ENCODE measurements around the gene SIM1.

DNA sequence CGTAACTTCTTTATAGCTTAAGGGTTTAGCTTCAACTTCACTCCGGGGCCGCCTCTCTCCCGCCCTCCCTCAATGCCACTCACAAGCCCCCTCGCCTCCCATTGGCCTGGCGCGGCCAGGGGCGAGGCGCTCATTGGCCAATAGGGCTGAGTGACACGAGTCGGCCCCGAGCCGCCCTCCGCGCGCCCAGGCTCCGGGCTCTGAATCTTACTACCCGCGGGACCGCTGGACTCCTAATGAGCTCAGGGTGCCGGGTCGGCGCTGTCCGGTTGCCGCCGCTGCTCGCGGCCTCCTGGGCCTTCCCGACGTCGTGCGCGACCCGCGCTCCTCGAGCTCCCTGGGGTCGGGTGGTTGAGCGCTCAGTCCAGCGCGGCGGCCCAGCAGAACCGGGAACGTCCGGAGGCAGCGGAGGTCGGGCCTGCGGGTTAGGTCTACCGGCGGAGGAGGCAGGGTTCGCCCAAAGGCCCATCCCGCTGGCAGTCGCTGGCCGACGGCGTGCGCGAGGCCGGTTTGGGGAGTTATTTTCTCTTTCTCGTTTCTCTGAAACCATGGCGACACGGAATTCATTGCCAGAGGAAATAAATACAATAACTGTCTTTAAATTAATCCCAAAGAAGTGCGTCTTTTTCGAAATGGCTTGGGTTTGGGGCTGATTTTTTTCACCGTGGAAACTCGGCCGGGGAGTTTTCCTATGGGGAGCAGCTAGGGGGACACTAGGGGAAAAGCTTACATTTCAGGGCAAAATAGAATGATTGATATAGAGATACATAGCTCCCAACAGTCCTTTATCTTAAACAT, at the start of gene SIM1:
- TF ChIP-seq CTCF (IDR thresholded peaks at IDR 0.05) (no peak), POLR2A (IDR thresholded peaks at IDR 0.05) (no peak), POLR2AphosphoS5 (IDR thresholded peaks at IDR 0.05) (no peak)
